GM12878 (cell line): ENCODE measurements around the gene SORL1. TPM values are rescaled to one million over a fixed set of nuclear protein-coding genes. Genes with fewer than 3 reads are reported as not detected.
"Not testable (repeated sequence)": the region's sequence is repeated elsewhere in the genome, so short reads cannot be mapped to it uniquely, and the experiment has no call there.

ENCODE experiments used
- ATAC-seq: fragments of 200-7000 bp; cut with Tn5 transposase; 3 replicates; pipeline ENCODE4 v1.9.1; 2020; ENCODE audit warnings: mild to moderate bottlenecking, moderate library complexity
- BruUV-seq: library from RNA; stranded (reverse); fragments of 400-500 nt; replicated peaks from 2 replicates; lab custom pipeline; 2021; lab: Mats Ljungman, UMichigan
- CTCF ChIA-PET: fragments of 300-600 bp; sonication (Branson Sonifier 250); formaldehyde crosslinking; extraction: SDS; loops from one replicate; lab custom pipeline; 2021; ENCODE audit warnings: inconsistent platforms; lab: Yijun Ruan, JAX
- POLR2A ChIA-PET: fragments of 350-600 bp; formaldehyde crosslinking; extraction: SDS; loops from one replicate; lab custom pipeline; 2021; ENCODE audit warnings: inconsistent platforms; lab: Charles Lee
- RAD21 ChIA-PET: fragments of 300-600 bp; sonication (Branson Sonifier 250); formaldehyde crosslinking; loops from one replicate; lab custom pipeline; 2023; ENCODE audit warnings: antibody characterized with exemption; ENCODE audit not compliant: unreplicated experiment; lab: Charles Lee
- SMC1A ChIA-PET: fragments of 300-600 bp; sonication (Branson Sonifier 250); formaldehyde crosslinking; loops from one replicate; lab custom pipeline; 2023; ENCODE audit not compliant: unreplicated experiment, uncharacterized antibody; lab: Charles Lee
- DNase-seq: peaks from one replicate; pipeline ENCODE4 v3.0.0-alpha.2; 2011; ENCODE audit warnings: low read depth, low spot score
- FAIRE-seq: peaks from 3 replicates; lab custom pipeline; 2011; peaks lifted over from hg19 to GRCh38; lab: Jason Lieb, UNC
- H2AFZ ChIP-seq: 2 replicates; pipeline ENCODE4 v1.6.0; 2011; ENCODE audit warnings: low read depth, low read length, control low read depth; ENCODE audit not compliant: control insufficient read depth
- H3K27ac ChIP-seq: 2 replicates; pipeline ENCODE4 v1.5.1; 2011; ENCODE audit warnings: control low read depth; ENCODE audit not compliant: control insufficient read depth, insufficient read depth
- H3K27me3 ChIP-seq, 2 experiments: replicated peaks in 1 of 2; 2 replicates each; pipeline versions ENCODE4 v1.6.0 to v1.6.1; 2011; ENCODE audit warnings: low read length in 1 of 2; ENCODE audit not compliant: control insufficient read depth in 2 of 2, insufficient read depth in 2 of 2
- H3K36me3 ChIP-seq, 2 experiments: 2 replicates each; pipeline ENCODE4 v1.5.1; 2011; ENCODE audit warnings: low read length in 1 of 2; ENCODE audit not compliant: control insufficient read depth in 2 of 2, insufficient read depth in 2 of 2
- H3K4me1 ChIP-seq: 2 replicates; pipeline ENCODE4 v1.6.1; 2011; ENCODE audit warnings: mild to moderate bottlenecking, low read length, moderate library complexity, mixed read lengths; ENCODE audit not compliant: control insufficient read depth, insufficient read depth
- H3K4me2 ChIP-seq: 2 replicates; pipeline ENCODE4 v1.6.0; 2011; ENCODE audit warnings: control low read depth; ENCODE audit not compliant: control insufficient read depth, insufficient read depth
- H3K4me3 ChIP-seq: fragments of 200-600 bp; sonication (generic); 2 replicates; pipeline ENCODE4 v1.5.1; 2016
- H3K79me2 ChIP-seq: 2 replicates; pipeline ENCODE4 v1.6.0; 2011; ENCODE audit warnings: low read length; ENCODE audit not compliant: control insufficient read depth, insufficient read depth
- H3K9ac ChIP-seq: 2 replicates; pipeline ENCODE4 v1.8.0; 2011; ENCODE audit warnings: low read length, control low read depth, mixed read lengths; ENCODE audit not compliant: control insufficient read depth, insufficient read depth
- H3K9me3 ChIP-seq: replicated peaks from 3 replicates; pipeline ENCODE4 v1.5.1; 2011; ENCODE audit warnings: mild to moderate bottlenecking, low read length; ENCODE audit not compliant: control insufficient read depth, insufficient read depth
- H4K20me1 ChIP-seq: 2 replicates; pipeline ENCODE4 v1.6.0; 2011; ENCODE audit not compliant: control insufficient read depth, insufficient read depth
- WGBS: methylation state at CpG from one replicate; pipeline ENCODE4 v1.1.6; 2016; ENCODE audit warnings: low lambda C conversion rate; ENCODE audit not compliant: insufficient replicate concordance, insufficient coverage; ENCODE audit errors: missing lambda C conversion rate; 5-methylcytosine and 5-hydroxymethylcytosine counted together
- in situ Hi-C: fragments of 300-500 bp; cut with MboI; formaldehyde crosslinking; loops from 9 replicates; pipeline ENCODE4 v1.14.3; 2018; ENCODE audit warnings: mixed read lengths
- intact Hi-C: fragments of 100-400 bp; cut with micrococcal nuclease; formaldehyde crosslinking; loops from one replicate; pipeline ENCODE4 v1.14.2; 2022; ENCODE audit not compliant: unreplicated experiment
- polyA plus RNA-seq, 11 experiments: library from polyadenylated mRNA; depleted of rRNA in 4 of 11; unstranded in 6 of 11; stranded (reverse) in 5 of 11; fragments of >200 nt; fragmentation: Nextera tagmentation in 4 of 11; fragmentation: Illumina TruSeq in 1 of 11; extraction: Ambion mirVana in 4 of 11; extraction: Trizol in 1 of 11; gene quantifications; 1 replicate in 1 of 11; 2 replicates in 10 of 11; pipeline versions ENCODE4 v1.2.1 to v1.2.3, GENCODE V29; 2011 to 2016; ENCODE audit warnings: inconsistent platforms in 2 of 11, missing spikeins in 2 of 11, low read depth in 1 of 11
- total RNA-seq, 4 experiments: library from RNA; depleted of rRNA in 3 of 4; stranded (reverse); fragments of >200 nt in 3 of 4; fragmentation: Illumina TruSeq in 1 of 4; extraction: Trizol in 1 of 4; gene quantifications; 2 replicates each; pipeline versions ENCODE4 v1.2.1 to v1.2.3, GENCODE V29; 2013 to 2021

SORL1 gene
- total and polyA plus RNA-seq, 10 of the 15 experiments (the other 5 are each of a cell fraction or from before 2014, with no cell fraction given): 20.2 to 107 (median 59.9) TPM

DNA sequence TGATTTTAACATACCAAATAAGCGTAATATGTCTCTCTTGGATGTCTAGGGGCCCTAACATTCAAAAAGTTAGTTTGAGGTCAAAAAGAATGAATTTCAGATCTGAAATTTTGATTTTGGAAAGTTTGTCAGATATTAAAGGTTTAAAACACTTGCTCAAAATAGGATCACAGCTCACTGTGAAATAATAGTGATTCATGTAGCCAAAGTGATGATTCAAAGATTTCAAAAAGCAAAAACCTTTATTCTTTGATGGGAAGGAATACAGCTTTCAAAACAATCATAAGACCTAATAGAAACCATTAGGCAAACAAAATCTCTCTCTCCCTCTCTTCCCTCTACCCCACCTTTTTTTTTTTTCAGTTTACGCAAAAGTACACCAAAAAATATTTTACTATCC, 42.1 kb upstream of the SORL1 start:
- H3K9me3 ChIP-seq, H3K4me3 ChIP-seq, DNase-seq, H3K79me2 ChIP-seq, ATAC-seq, BruUV-seq, H3K27me3 ChIP-seq, H3K27ac ChIP-seq, H3K36me3 ChIP-seq, H2AFZ ChIP-seq, H3K4me2 ChIP-seq, intact Hi-C loops, FAIRE-seq, H3K9ac ChIP-seq, in situ Hi-C loops, H4K20me1 ChIP-seq, H3K4me1 ChIP-seq: not testable (repeated sequence)
- SMC1A ChIA-PET: interaction anchor here (0.7 to 2.2 kb wide), 8 partner anchors 11 to 81 kb away, joined by 3 to 7 read pairs (median 4); no protein-coding TSS in a partner anchor
- RAD21 ChIA-PET: interaction anchor here (0.9 to 1.7 kb wide), 4 partner anchors 34 to 90 kb away, joined by 3 to 5 read pairs (median 5); no protein-coding TSS in a partner anchor
- CTCF ChIA-PET: interaction anchor here (0.7 to 1.3 kb wide), 4 partner anchors 10 to 31 kb away, joined by 3 to 5 read pairs (median 4); no protein-coding TSS in a partner anchor
- POLR2A ChIA-PET: interaction anchor here (0.7 kb wide), 1 partner anchor 1898 kb away, joined by 3 read pairs; no protein-coding TSS in a partner anchor
- WGBS: 98% methylated on average over 2 of the region's 2 CpGs

- intact Hi-C loops, H2AFZ ChIP-seq, H3K27me3 ChIP-seq, FAIRE-seq, H4K20me1 ChIP-seq, H3K36me3 ChIP-seq, in situ Hi-C loops, POLR2A ChIA-PET, H3K4me3 ChIP-seq, H3K27ac ChIP-seq, DNase-seq, BruUV-seq, H3K4me2 ChIP-seq, H3K4me1 ChIP-seq, H3K9me3 ChIP-seq, ATAC-seq, H3K9ac ChIP-seq, H3K79me2 ChIP-seq: not testable (repeated sequence)
- CTCF ChIA-PET: interaction anchor here (0.6 to 1.0 kb wide), 2 partner anchors 23 to 32 kb away, joined by 3 read pairs; no protein-coding TSS in a partner anchor
- RAD21 ChIA-PET: interaction anchor here (1.5 to 1.6 kb wide), 2 partner anchors 18 to 39 kb away, joined by 3 to 5 read pairs; no protein-coding TSS in a partner anchor
- SMC1A ChIA-PET: interaction anchor here (0.9 to 2.2 kb wide), 8 partner anchors 9 to 45 kb away, joined by 3 to 6 read pairs (median 4); no protein-coding TSS in a partner anchor
These were observed 40.8 kb upstream of the SORL1 start for GRCh38 chr11:121411330-121411729.
